Thyroid gland (tissue), 4 donors: ENCODE data around the gene DNA2.

Experiments used
- POLR2A ChIP-seq, 2 donors: fragments of 450-650 bp; IDR thresholded peaks; one replicate each; pipeline ENCODE4 v1.6.1; 2017; ENCODE audit warnings: antibody characterized with exemption in 2 of 2, mild to moderate bottlenecking in 2 of 2, moderate library complexity in 1 of 2
- TF ChIP-seq, protein P1 (sequence below), 6 experiments: fragments of 200-600 bp in 3 of 6; fragments of 450-650 bp in 3 of 6; sonication (generic) in 3 of 6; IDR thresholded peaks; one replicate each; pipeline ENCODE4 v1.5.1; 2016 to 2019; ENCODE audit warnings: antibody characterized with exemption in 6 of 6, mild to moderate bottlenecking in 2 of 6, inconsistent platforms in 1 of 6, moderate library complexity in 1 of 6

DNA sequence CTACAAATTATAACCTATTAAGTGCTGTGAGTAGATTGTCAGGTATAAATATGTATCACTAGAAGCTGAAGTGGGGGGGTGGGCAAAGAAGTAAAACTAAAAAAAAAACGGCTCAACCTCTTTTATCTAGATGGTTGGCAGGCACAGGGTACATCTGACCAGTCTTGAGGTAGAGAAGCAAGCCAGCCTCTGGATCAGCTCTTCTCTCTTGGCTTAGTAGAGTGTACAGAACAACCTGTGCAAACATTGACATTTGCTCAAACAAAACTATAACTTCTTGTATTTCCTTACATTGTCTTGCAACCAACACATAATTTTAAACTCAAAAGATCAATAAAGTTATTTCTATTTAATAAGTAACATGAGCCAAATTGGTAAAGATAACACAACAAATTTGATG lies 25.6 kb downstream of the DNA2 start:
- TF ChIP-seq, protein P1, sequence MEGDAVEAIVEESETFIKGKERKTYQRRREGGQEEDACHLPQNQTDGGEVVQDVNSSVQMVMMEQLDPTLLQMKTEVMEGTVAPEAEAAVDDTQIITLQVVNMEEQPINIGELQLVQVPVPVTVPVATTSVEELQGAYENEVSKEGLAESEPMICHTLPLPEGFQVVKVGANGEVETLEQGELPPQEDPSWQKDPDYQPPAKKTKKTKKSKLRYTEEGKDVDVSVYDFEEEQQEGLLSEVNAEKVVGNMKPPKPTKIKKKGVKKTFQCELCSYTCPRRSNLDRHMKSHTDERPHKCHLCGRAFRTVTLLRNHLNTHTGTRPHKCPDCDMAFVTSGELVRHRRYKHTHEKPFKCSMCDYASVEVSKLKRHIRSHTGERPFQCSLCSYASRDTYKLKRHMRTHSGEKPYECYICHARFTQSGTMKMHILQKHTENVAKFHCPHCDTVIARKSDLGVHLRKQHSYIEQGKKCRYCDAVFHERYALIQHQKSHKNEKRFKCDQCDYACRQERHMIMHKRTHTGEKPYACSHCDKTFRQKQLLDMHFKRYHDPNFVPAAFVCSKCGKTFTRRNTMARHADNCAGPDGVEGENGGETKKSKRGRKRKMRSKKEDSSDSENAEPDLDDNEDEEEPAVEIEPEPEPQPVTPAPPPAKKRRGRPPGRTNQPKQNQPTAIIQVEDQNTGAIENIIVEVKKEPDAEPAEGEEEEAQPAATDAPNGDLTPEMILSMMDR (IDR thresholded peaks at IDR 0.05) = no peak
- no peak for TF ChIP-seq POLR2A (IDR thresholded peaks at IDR 0.05)
